GM18858 (cell line): Measurements from ENCODE around the gene GLT8D2.

Experiments
- ATAC-seq: cut with Tn5 transposase; IDR thresholded peaks from one replicate; pipeline ENCODE4 v1.9.1; 2021; ENCODE audit not compliant: unreplicated experiment

The GLT8D2 gene

DNA sequence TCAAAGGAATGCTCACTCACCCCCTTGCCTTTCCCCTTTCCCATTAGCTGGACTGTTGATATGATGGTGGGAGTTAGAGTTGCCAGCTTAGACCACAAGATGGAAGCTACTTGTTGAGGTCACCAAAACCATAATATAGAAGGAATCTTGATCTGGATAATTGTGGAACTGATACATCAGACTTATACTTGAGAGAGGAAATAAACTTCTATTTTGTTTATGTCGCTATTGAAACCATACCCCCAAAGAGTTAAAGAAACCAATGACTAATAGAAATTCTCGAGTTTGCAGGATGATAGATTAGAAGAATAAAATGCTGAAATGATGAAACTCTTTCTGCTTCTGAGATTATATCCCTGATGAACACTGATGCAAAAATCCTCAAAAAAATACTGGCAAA is 46.4 kb downstream of the GLT8D2 start:
- ATAC-seq, result no peak

DNA sequence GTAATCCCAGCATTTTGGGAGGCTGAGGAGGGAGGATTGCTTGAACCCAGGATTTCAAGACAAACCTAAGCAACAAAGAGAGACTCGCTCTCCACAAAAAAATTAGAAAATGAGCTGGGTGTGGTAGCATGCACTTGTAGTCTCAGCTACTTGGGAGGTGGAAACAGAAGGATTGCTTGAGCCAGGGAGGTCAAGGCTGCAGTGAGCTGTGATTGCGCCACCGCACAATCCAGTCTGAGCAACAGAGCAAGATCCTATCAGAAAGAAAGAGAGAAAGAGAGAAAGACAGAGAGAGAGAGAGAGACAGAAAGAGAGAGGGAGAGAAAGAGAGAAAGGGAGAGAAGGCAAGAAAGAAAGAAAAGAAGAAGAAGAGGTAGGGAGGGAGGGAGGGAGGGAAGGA is 47.3 kb downstream of the GLT8D2 start:
- no peak for ATAC-seq

DNA sequence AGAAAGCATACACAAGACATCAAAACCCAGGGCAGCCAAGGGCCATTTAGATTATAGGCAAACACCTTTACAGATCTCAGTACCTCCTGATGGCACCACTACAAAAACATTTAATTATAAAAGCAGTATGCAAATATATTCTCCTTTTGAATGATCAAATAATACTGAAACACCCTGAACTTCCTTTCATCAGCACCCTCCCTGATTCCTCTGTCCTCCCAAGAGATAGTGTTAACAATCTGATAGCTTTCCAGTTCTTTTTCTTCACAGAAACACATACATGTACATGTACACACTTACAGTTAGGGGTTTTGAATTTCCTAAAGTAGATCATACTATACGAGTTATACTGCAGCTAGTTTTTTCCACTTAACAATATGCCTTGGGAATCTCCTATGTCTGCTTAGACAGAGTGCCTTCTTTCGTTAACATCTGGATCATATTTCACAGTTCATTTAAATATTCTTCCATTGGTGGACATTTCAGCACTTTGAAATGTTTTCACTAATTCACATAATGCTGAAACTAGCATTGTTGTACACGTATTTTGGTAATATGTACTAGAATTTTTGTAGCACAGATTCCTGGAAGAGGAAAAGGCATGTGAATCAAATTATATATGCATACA is 49.1 kb downstream of the GLT8D2 start:
- ATAC-seq, result no peak

DNA sequence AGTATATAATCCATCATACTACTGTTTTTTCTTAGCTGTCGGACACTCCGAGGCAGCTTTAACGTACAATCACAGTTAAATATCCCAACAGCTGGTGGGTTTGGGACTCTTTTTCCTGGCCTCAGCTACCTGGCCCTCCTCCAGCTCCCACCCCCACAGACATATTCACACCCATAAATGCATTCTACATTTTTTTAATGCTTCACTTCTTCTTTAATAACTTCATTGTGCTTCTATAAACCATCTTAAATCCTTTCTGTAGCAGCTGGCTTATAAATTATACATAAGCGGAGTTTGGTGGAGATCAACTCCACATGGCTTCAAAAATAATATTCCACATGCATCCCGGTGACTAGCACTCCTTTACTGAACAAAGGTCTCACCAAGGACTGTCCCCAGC is 51.0 kb downstream of the GLT8D2 start:
- ATAC-seq, result no peak

DNA sequence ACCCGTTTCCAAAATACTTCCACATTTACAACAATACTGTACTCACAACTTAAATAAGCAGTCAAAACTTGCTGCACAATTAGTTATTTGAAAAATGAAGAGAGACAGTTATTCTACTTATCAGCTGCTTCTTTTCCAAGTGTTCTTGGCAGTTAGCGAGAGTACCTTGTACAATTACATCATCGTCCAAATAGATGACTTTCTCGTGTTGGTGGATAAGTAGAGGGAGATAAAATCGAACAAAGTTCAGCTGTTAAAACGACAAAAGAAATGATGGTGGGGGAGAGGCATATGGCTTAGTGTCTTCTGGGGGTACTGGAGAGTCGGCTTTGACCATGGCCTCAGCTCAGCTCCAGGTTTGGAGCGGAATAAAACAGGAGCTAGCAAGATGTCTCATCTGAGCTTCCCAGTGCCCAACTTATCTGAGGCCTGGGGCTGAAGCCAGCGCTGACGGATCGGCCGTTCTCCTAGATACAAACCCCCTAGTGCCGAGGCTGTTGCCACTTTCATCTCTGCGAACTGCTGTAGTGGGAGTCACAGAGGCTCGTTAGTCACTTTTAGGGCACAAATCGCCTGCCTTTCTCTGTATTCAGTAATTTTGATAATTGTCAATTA is 52.6 kb downstream of the GLT8D2 start:
- no peak for ATAC-seq

DNA sequence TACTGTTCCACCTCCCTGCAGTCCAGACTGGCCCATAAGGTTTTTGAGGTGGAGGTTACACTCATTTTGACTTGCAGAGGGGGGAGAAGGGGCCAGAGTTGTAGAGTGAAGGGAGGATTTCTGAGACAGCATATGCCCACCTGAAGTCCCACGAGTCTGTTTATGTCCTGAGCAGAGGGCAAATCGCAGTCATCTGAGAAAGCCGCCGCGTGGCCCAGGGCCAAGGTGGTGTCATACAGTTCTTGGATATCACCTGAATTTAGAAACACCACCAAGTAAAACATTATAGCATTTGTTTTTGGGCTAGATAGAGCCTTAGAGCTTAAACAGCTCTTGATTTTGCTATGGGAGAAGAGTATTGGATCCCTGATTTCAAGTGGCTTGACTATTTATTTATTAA is 53.4 kb downstream of the GLT8D2 start:
- ATAC-seq, result no peak

DNA sequence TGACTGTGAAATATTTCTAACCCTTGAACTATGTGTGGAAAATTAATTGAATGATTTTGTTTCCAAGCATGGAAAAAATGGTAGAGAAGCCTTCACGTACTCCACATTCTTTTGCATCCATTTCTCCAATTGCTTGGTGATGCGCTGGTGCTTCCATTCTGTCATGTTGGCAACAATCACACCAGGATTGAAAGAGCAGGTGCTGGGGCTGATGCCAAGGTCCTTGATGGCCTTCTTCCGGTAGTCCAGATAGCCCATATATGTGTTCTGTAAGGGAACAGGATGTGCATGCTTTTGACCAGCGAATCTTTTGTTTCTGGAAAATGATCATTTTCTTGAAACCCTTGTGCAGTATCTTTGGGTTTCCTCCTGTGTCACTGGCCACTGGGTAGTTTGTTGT is 55.8 kb downstream of the GLT8D2 start:
- no peak for ATAC-seq

DNA sequence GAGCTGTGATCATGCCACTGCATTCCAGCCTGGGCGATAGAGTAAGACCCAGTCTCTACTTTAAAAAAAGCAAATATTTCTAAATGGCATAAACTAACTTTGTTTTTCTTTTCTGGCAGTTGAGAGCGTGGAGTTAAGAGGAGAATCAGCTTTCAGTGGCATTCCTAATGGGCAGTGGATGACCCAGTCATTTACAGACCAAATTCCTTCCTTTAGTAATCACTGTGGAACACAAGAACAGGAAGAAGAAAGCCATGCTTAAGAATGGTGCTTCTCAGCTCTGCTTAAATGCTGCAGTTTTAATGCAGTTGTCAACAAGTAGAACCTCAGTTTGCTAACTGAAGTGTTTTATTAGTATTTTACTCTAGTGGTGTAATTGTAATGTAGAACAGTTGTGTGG is 63.2 kb downstream of the GLT8D2 start:
- no peak for ATAC-seq

DNA sequence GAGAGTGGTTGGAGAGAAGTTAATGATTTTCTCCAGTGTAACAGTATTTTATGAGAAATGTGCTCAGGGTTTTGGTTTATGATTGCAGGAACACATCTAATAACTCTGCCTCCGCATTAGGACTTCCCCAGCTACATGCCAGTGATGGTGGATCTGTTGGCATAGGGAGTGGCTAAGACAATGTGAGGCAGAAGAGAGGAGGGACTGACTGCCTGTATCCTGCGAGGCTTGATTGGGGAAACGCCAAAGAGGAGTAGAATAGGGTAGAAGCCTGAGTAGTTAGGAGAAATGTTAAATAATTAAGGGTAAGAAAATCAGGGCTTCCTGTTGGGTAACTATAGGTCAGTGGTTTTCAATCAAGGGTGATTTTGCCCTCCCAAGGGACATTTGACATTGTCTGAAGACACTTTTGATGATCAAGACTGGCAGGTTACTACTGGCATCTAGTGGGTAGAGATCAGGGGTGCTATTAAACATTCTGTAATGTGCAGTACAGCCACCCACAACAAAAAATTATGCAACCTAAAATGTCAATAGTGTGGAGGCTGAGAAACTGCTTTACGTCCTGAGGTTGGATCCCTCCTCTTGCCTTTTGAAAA is 71.5 kb downstream of the GLT8D2 start:
- ATAC-seq, result no peak

DNA sequence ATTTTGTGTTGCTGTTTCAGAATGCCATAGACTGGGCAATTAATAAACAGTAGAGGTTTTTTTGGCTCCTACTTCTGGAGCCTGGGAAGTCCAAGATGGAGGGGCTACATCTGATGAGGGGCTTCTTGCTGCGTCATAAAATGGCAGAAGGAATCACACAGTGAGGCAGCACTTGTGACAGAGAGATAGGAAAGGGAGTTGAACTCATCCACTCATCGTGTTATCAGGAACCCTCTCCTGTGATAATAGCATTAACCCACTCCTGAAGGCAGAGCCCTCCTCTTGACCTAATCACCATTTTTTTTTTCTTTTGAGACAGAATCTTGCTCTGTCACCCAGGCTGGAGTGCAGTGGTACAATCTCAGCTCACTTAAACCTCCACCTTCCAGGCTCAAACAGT is 74.6 kb downstream of the GLT8D2 start:
- ATAC-seq, result no peak

DNA sequence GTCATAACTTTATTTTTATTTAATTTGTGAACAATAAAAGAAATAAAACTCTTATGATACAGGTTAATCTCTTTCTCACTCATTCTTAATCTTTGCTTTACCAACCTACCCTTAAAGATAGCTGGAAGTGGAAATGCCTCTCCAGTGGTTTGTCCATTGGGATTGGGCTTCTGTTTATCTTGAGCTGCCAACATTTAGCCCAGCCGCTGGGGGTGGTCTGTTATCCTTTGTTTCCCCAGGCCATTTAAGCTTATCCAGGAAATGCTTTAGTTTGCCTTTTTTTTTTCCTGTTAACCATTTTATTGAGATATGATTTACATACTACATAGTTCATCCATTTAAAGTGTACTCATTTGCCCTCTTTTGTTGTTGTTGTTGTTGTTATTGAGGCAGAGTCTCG is 76.1 kb downstream of the GLT8D2 start:
- no peak for ATAC-seq

DNA sequence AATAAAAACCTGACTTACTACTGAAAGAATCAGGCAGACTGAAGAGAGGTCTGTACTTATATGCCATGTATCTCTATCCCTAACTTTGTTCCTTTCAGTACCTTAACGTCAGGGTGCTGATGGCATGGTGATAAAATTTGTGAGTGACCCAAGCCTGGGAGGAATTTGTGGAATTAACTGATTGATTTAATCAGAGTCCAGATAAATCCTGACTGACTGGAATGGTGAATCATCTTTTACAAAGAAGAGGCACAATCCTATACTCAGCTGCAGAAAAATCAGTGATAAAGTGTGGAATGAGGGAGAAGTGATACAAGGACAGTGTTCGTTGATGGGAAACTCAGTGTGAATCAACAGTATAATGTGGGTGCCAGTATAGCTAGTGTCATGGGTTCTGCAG is 80.6 kb downstream of the GLT8D2 start:
- no peak for ATAC-seq

DNA sequence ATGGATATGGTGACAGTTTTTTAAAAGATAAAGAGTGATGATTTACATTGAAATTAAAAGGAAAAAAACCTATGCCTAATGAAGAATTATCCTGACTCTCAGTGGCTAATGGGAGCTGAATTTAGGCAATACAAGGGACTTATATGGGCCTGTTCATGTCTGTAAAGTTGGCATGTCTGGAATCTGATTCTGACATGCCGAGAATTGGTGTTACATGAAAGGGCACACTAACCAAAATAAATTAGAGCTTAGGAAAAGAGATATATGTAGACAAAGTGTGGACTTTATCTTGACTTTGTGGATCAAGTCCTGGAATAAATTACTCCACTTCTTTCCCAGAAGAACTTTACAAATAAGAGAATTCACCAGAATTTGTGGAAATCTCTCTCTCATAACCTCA is 83.3 kb downstream of the GLT8D2 start:
- no peak for ATAC-seq

DNA sequence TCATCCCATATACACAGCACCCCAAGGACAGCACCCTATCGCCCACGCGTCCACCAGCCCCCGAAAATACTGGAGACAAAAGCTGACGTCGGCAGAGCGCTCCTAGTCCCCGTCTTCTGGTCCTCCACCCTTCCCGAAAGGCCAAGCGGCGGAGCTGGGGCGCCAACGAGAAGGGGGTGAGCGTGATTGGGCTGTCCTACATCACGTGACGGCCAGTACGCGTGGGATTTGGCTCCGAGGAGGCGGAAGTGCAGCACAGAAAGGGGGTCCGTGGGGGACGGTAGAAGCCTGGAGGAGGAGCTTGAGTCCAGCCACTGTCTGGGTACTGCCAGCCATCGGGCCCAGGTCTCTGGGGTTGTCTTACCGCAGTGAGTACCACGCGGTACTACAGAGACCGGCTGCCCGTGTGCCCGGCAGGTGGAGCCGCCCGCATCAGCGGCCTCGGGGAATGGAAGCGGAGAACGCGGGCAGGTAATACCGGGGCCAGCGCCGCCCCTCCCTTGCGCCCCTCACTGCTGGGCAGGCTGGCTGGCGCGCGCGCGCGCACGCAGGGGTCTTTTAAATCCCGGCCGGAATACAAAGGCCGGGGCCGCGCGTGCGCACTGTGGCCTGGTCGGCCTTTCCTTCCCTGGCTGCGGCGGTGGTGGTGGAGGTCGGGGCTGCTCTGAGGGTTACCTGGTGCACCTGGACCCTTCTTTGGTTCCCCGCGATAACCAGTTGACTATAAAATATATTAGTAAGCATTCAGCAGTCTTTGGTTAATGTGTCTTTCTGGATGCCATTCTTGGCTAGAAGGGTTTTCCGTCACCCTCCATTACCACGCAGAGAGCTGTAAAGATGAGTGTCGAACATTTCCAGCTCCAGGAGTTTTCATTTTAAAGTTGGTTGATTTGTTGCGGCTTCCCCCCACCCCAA is 84.1 kb downstream of the GLT8D2 start, which contains the start of gene TDG:
Gene TDG (plus strand): TSS at position 283 of the 915 bp plus-strand sequence. CDS start 166 bp downstream, at position 449.
- peak; percentile 77 for ATAC-seq

DNA sequence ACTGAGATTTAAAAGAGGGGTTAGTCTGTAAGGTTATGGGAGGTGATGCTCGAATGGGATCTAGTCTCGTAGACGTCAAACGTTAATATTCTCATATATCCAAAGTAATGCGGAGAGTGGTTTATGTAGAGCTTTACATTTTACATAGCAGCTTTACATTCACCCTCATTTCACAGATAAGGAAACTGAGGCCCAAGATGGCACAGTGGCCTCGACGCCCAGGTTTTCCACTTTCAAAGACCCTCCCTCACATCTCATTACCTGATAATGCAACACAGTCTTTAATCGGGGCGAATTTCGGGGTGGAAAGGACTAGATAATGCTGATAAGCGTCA is 84.8 kb downstream of the GLT8D2 start:
- no peak for ATAC-seq

DNA sequence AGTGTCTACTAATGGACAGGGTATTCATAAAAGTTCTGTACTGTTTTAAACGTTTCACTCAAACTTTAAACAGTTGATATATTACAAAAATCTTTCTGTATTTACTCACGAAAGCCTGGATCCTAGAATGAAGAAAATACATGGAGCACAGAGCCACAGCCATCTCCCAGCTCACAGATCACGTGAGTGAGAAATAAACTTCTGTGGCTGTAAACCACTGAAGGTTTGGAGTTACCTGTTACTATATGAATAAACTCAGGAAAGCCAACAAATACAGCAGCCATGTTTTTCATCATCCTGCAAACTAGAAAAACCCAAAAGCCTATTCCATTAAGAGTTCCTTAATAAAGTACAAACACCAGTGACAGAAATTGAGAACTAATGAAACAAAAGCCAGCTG is 85.2 kb downstream of the GLT8D2 start:
- no peak for ATAC-seq

DNA sequence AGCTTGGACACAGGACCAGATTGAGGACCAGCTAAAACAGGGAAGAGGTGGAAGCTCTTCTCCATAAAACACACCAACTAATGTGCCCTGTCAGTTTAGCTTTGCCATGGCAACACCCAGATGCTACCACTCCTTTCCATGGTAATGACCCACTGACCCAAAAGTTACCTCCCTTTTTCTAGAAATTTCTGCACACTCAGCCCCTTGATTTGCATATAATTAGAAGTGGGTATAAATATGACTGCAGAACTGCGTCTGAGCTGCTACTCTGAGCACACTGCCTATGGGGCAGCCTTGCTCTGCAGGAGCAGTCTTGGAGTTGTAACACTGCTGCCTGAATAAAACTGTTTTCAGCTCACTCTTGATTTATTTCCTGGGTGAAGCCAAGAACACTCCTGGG is 87.5 kb downstream of the GLT8D2 start:
- no peak for ATAC-seq

DNA sequence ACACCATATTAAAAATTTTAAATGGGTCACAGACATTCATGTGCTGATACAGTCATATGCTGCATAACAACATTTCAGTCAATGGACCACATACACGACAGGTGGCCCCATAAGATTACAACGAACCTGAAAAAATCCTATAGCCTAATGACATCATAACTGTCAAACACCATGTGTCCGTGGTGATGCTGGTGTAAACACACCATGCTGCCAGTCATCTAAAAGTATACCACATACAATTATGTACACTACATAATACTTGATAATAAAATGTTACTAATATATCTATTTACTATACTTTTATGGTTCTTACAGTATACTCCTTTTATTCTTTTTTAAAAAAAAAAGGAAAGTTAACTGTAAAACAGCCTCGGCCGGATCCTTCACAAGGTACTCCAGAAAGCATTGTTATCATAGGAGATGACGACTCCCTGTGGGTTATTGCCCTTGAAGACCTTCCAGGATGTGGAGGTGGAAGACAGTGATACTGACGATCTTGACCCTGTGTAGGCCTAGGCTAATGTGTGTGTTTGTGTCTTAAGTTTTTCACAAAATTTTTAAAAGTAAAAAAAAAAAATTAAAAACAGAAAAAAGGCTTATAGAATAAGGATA is 89.3 kb downstream of the GLT8D2 start:
- ATAC-seq, result no peak

DNA sequence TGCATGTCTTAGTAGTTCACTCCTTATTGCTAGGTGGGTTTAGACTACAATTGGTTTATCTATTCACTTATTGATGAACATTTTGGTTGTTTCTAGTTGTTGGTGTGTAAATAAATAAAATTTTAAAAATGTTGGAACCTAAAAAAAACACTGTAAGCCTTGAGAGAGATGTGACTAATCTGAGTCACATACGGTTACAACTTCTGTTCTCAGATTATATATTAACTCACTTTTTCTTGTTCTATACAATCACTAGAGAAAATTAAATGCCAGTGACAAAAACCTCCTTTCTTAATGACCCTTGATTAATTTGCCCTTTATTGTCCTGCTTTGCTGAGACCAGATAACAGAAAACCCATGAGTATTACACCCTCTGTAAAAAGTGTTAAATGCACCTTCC is 91.4 kb downstream of the GLT8D2 start:
- no peak for ATAC-seq

DNA sequence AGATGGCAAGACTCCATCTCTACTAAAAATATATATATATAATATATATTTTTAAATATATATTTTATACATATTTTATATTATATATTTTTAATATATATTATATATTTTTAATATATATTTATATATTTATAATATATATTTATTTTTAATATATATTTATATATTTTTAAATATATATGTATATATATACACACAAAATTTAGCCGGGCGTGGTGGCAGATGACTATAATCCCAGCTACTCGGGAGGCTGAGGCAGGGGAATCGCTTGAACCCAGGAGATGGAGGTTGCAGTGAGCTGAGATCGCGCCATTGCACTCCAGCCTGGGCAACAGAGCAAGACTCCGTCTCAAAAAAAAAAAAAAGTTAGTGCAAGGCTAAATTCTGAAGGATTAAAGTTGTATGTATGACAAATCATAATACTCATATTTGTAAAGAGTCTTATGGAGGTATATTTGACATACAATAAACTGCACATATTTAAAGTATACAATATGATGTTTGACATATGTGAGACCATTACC is 92.1 kb downstream of the GLT8D2 start:
- ATAC-seq, result no peak

DNA sequence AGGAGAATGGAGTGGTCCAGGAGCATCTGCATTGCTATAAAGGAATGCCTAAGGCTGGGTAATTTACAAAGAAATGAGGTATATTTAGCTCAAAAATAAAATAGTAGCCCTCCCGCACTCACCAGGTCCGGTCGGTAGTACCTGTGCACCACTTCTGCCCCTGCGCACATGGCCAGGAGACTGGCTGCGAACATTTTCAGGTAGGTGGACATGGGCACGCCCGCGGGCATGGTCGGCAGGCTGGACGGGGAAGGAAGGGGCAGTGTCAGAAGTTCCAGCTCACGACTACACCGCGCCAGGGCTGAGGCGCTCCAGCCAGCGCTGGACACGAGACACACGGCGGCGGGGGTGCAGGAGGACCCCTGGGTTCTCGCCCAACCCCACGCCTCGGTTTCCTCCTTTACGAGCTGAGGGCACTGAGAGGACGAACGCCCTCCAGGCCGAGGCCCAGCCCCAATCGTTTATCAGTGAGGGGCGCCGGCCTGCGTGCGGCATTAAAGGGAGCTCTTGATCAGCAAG is 93.4 kb downstream of the GLT8D2 start:
- ATAC-seq, result peak; percentile 12
